ENCODE data around the gene KXD1. TPM values are rescaled to one million over a fixed set of nuclear protein-coding genes. Genes with fewer than 3 reads are reported as not detected.

KXD1 gene
- total RNA-seq, 1 experiment from 2014 or later: 77.5 TPM

- H3K4me1 ChIP-seq: peaks cover 19% of the 10 kb centered on the region
- H3K27me3 ChIP-seq (replicated peaks; ENCODE audit: control insufficient read depth, insufficient read depth, low read length): no peaks in the 10 kb centered on the region
- Mint-ChIP-seq H3K4me1 (ENCODE audit: low read depth, unreplicated experiment) (peaks cover 30% of the 10 kb centered on the region), H3K36me3 (ENCODE audit: insufficient read depth, unreplicated experiment) (peaks cover 19% of the 10 kb centered on the region), H3K9me3 (ENCODE audit: unreplicated experiment) (no peaks in the 10 kb centered on the region), H3K27me3 (ENCODE audit: insufficient read depth, unreplicated experiment) (no peaks in the 10 kb centered on the region), H3K4me3 (ENCODE audit: unreplicated experiment) (no peak overlapping the region), H3K27ac (ENCODE audit: unreplicated experiment) (no peak overlapping the region)
- no peak overlapping the region for H3K4me3 ChIP-seq (ENCODE audit: low read depth, low read length)
- no peaks in the 10 kb centered on the region for H3K36me3 ChIP-seq (ENCODE audit: control insufficient read depth, insufficient read depth, low read length)
- ChIA-PET CTCF (interaction anchor here (1.6 kb wide), 1 partner anchor 72 kb away, joined by 4 read pairs; no protein-coding TSS in a partner anchor), POLR2A (no interaction called here)
- no peaks in the 10 kb centered on the region for H3K9me3 ChIP-seq
- intact Hi-C loops (cut with micrococcal nuclease; ENCODE audit: unreplicated experiment): no loop called here
- no peak for TF ChIP-seq CTCF (IDR thresholded peaks at IDR 0.05; ENCODE audit: insufficient read depth in 1 of 2, low read depth in 1 of 2, low read length in 1 of 2, severe bottlenecking in 1 of 2, unreplicated experiment in 1 of 2)
- DNase-seq: no peak
- no TSS peak for BruUV-seq (replicated peaks)
These were observed 40.1 kb upstream of the KXD1 start for GRCh38 chr19:18517606-18518005.

GRCh38 chr19:18518639-18519038, 39.0 kb upstream of the KXD1 start:
- Mint-ChIP-seq H3K27me3 (ENCODE audit: insufficient read depth, unreplicated experiment) (no peaks in the 10 kb centered on the region), H3K9me3 (ENCODE audit: unreplicated experiment) (no peaks in the 10 kb centered on the region), H3K4me3 (ENCODE audit: unreplicated experiment) (no peak overlapping the region), H3K27ac (ENCODE audit: unreplicated experiment) (no peak overlapping the region), H3K36me3 (ENCODE audit: insufficient read depth, unreplicated experiment) (peaks cover 19% of the 10 kb centered on the region), H3K4me1 (ENCODE audit: low read depth, unreplicated experiment) (peaks cover 24% of the 10 kb centered on the region)
- no peak for TF ChIP-seq CTCF (IDR thresholded peaks at IDR 0.05; ENCODE audit: insufficient read depth in 1 of 2, low read depth in 1 of 2, low read length in 1 of 2, severe bottlenecking in 1 of 2, unreplicated experiment in 1 of 2)
- Histone ChIP-seq H3K4me1 (peaks cover 19% of the 10 kb centered on the region), H3K27me3 (replicated peaks; ENCODE audit: control insufficient read depth, insufficient read depth, low read length) (no peaks in the 10 kb centered on the region), H3K9me3 (no peaks in the 10 kb centered on the region), H3K36me3 (ENCODE audit: control insufficient read depth, insufficient read depth, low read length) (no peaks in the 10 kb centered on the region), H3K4me3 (ENCODE audit: low read depth, low read length) (no peak overlapping the region)
- DNase-seq: no peak
- ChIA-PET CTCF (interaction anchor here (1.6 kb wide), 1 partner anchor 71 kb away, joined by 4 read pairs; no protein-coding TSS in a partner anchor), POLR2A (interaction anchor here (0.6 kb wide), 1 partner anchor 30 kb away, joined by 3 read pairs; no protein-coding TSS in a partner anchor)
- no TSS peak for BruUV-seq (replicated peaks)
- intact Hi-C loops (cut with micrococcal nuclease; ENCODE audit: unreplicated experiment): no loop called here

- ChIA-PET POLR2A (interaction anchor here (0.5 to 1.9 kb wide), 5 partner anchors 11 to 241 kb away, joined by 4 to 5 read pairs (median 4); partner anchors contain the start of genes KXD1 and UBA52), CTCF (interaction anchor here (0.5 to 2.8 kb wide), 17 partner anchors 9 to 494 kb away, joined by 3 to 28 read pairs (median 4); partner anchors contain the start of genes COPE, DDX49, KXD1 and REX1BD)
- TF ChIP-seq CTCF (IDR thresholded peaks at IDR 0.05; ENCODE audit: insufficient read depth in 1 of 2, low read depth in 1 of 2, low read length in 1 of 2, severe bottlenecking in 1 of 2, unreplicated experiment in 1 of 2): peak; percentile 72 to 73
- H3K4me3 ChIP-seq (ENCODE audit: low read depth, low read length): peak overlapping the region; percentile 90
- no peaks in the 10 kb centered on the region for H3K27me3 Mint-ChIP-seq (ENCODE audit: insufficient read depth, unreplicated experiment)
- H3K9me3 ChIP-seq: no peaks in the 10 kb centered on the region
- peaks cover 11% of the 10 kb centered on the region for H3K4me1 ChIP-seq
- intact Hi-C loops (cut with micrococcal nuclease; ENCODE audit: unreplicated experiment): loop anchor here (1.0 to 5.0 kb wide), 4 partner anchors 16 to 52 kb away; partner anchors contain the start of genes KXD1 and UBA52
- peak overlapping the region; percentile 89 for H3K27ac Mint-ChIP-seq (ENCODE audit: unreplicated experiment)
- peaks cover 14% of the 10 kb centered on the region for H3K4me1 Mint-ChIP-seq (ENCODE audit: low read depth, unreplicated experiment)
- H3K9me3 Mint-ChIP-seq (ENCODE audit: unreplicated experiment): no peaks in the 10 kb centered on the region
- DNase-seq: peak; percentile 82 to 88
- H3K4me3 Mint-ChIP-seq (ENCODE audit: unreplicated experiment): peak overlapping the region; percentile 81
- peaks cover 15% of the 10 kb centered on the region for H3K36me3 Mint-ChIP-seq (ENCODE audit: insufficient read depth, unreplicated experiment)
- no peaks in the 10 kb centered on the region for H3K36me3 ChIP-seq (ENCODE audit: control insufficient read depth, insufficient read depth, low read length)
- BruUV-seq (replicated peaks): no TSS peak
- H3K27me3 ChIP-seq (replicated peaks; ENCODE audit: control insufficient read depth, insufficient read depth, low read length): no peaks in the 10 kb centered on the region
These were observed 37.5 kb upstream of the KXD1 start for GRCh38 chr19:18519962-18520847.

All from Caco-2 (cell line).